K562 (cell line): ENCODE data around the gene CALML3. TPM values are rescaled to one million over a fixed set of nuclear protein-coding genes. Genes with fewer than 3 reads are reported as not detected.

ENCODE experiments used
- ATAC-seq: fragments of 200-7000 bp; cut with Tn5 transposase; 3 replicates; pipeline ENCODE4 v1.9.1; 2020; ENCODE audit warnings: moderate library complexity
- BruUV-seq: library from RNA; stranded (reverse); fragments of 400-500 nt; replicated peaks from 2 replicates; lab custom pipeline; 2021; lab: Mats Ljungman, UMichigan
- CTCF ChIA-PET: fragments of 300-600 bp; formaldehyde crosslinking; extraction: SDS; loops from one replicate; lab custom pipeline; 2021; ENCODE audit warnings: low intra/inter-chr PET ratio; lab: Yijun Ruan, JAX
- POLR2A ChIA-PET: fragments of 300-600, 350-650 bp; sonication (Branson Sonifier 250); formaldehyde crosslinking; extraction: SDS; loops from one replicate; lab custom pipeline; 2021; ENCODE audit warnings: antibody characterized with exemption, inconsistent platforms; lab: Yijun Ruan, JAX
- DNase-seq, 4 experiments: peaks; one replicate each; pipeline versions ENCODE4 v3.0.0 to v3.0.0-alpha.2; 2011 to 2018; ENCODE audit warnings: low spot score in 3 of 4, mixed read lengths in 3 of 4; ENCODE audit errors: extremely low read depth in 1 of 4
- FAIRE-seq: peaks from 2 replicates; lab custom pipeline; 2011; peaks lifted over from hg19 to GRCh38; lab: Jason Lieb, UNC
- H2AFZ ChIP-seq: 2 replicates; pipeline ENCODE4 v1.6.0; 2011; ENCODE audit warnings: low read depth, low read length, control low read depth, inconsistent platforms
- H3K27ac ChIP-seq: fragments of 200-600 bp; 3 replicates; pipeline ENCODE4 v1.8.0; 2011; ENCODE audit warnings: low read depth, mild to moderate bottlenecking, control low read depth, inconsistent platforms, low read length, moderate library complexity, mixed read lengths; ENCODE audit errors: extremely low read depth
- H3K27me3 ChIP-seq, 2 experiments: fragments of 300-600 bp in 1 of 2; 2 replicates in 1 of 2; 3 replicates in 1 of 2; pipeline versions ENCODE4 v1.6.0 to v1.8.0; 2011; ENCODE audit warnings: inconsistent platforms in 2 of 2, low read length in 2 of 2, mild to moderate bottlenecking in 1 of 2, mixed read lengths in 1 of 2, moderate library complexity in 1 of 2; ENCODE audit not compliant: control insufficient read depth in 2 of 2, insufficient read depth in 2 of 2
- H3K36me3 ChIP-seq: fragments of 300-600 bp; 3 replicates; pipeline ENCODE4 v1.8.0; 2011; ENCODE audit warnings: mild to moderate bottlenecking, low read length, inconsistent platforms; ENCODE audit not compliant: control insufficient read depth, insufficient read depth
- H3K4me1 ChIP-seq, 2 experiments: fragments of 200-600 bp in 1 of 2; replicated peaks in 1 of 2; 2 replicates in 1 of 2; 3 replicates in 1 of 2; pipeline versions ENCODE4 v1.5.1 to v1.8.0; 2011; ENCODE audit warnings: inconsistent platforms in 2 of 2, low read length in 2 of 2, mild to moderate bottlenecking in 1 of 2, mixed read lengths in 1 of 2, moderate library complexity in 1 of 2; ENCODE audit not compliant: control insufficient read depth in 2 of 2, insufficient read depth in 2 of 2
- H3K4me2 ChIP-seq: 2 replicates; pipeline ENCODE4 v1.6.1; 2011; ENCODE audit warnings: low read length, control low read depth, inconsistent platforms, mixed read lengths; ENCODE audit not compliant: insufficient read depth
- H3K4me3 ChIP-seq: fragments of 200-600 bp; sonication (generic), shearing (Covaris generic); 2 replicates; pipeline ENCODE4 v1.5.1; 2016; ENCODE audit warnings: control low read depth, inconsistent platforms
- H3K79me2 ChIP-seq: fragments of 200-600 bp; 3 replicates; pipeline ENCODE4 v1.8.0; 2011; ENCODE audit warnings: low read length, inconsistent platforms; ENCODE audit not compliant: control insufficient read depth, insufficient read depth
- H3K9ac ChIP-seq, 2 experiments: 2 replicates each; pipeline versions ENCODE4 v1.6.0 to v1.6.1; 2011; ENCODE audit warnings: low read depth in 2 of 2, low read length in 2 of 2, control low read depth in 1 of 2, inconsistent platforms in 1 of 2, mild to moderate bottlenecking in 1 of 2, mixed read lengths in 1 of 2; ENCODE audit not compliant: insufficient read depth in 1 of 2
- H3K9me1 ChIP-seq: one replicate; pipeline ENCODE4 v1.6.0; 2011; ENCODE audit warnings: inconsistent platforms, mild to moderate bottlenecking, low read length, moderate library complexity; ENCODE audit not compliant: control insufficient read depth, insufficient read depth
- H3K9me3 ChIP-seq: replicated peaks from 2 replicates; pipeline ENCODE4 v1.5.1; 2011; ENCODE audit warnings: low read depth, low read length, inconsistent platforms; ENCODE audit not compliant: control insufficient read depth, insufficient read depth
- H4K20me1 ChIP-seq: replicated peaks from 2 replicates; pipeline ENCODE4 v1.6.1; 2011; ENCODE audit warnings: low read length, inconsistent platforms, mixed read lengths; ENCODE audit not compliant: control insufficient read depth, insufficient read depth
- CBFA2T3 ChIP-seq: fragments of 450-650 bp; IDR thresholded peaks from 2 replicates; pipeline ENCODE4 v1.6.1; 2017
- FOXP4 ChIP-seq: sonication (generic); formaldehyde crosslinking; IDR thresholded peaks from 2 replicates; pipeline ENCODE4 v1.8.0; 2022; ENCODE audit warnings: mild to moderate bottlenecking, missing genetic modification reagents, borderline replicate concordance
- KDM4B ChIP-seq, 2 experiments: fragments of 450-650 bp in 1 of 2; sonication (generic) in 1 of 2; IDR thresholded peaks; 2 replicates each; pipeline ENCODE4 v1.6.1; 2016 to 2017; ENCODE audit warnings: borderline replicate concordance in 2 of 2, antibody characterized with exemption in 1 of 2, low read depth in 1 of 2, mild to moderate bottlenecking in 1 of 2
- NR2C1 ChIP-seq, 2 experiments: fragments of 450-650 bp; IDR thresholded peaks; 2 replicates each; pipeline ENCODE4 v1.6.1; 2017; ENCODE audit warnings: mild to moderate bottlenecking in 2 of 2, antibody characterized with exemption in 1 of 2, inconsistent platforms in 1 of 2, missing compliant biosample characterization in 1 of 2, missing genetic modification characterization in 1 of 2
- REST ChIP-seq, 2 experiments: fragments of 450-650 bp; formaldehyde crosslinking in 1 of 2; IDR thresholded peaks; 2 replicates each; pipeline versions ENCODE4 v1.4.0 to v1.6.1; 2014 to 2020; ENCODE audit warnings: mild to moderate bottlenecking in 2 of 2, borderline replicate concordance in 1 of 2, low read depth in 1 of 2
- TFE3 ChIP-seq: fragments of 450-650 bp; formaldehyde crosslinking; IDR thresholded peaks from 2 replicates; pipeline ENCODE4 v1.4.0; 2020; ENCODE audit warnings: mild to moderate bottlenecking, mixed read lengths
- WGBS: fragments of 100-300 bp; shearing (Covaris generic); methylation state at CpG from one replicate; pipeline ENCODE4 v1.1.6; 2016; ENCODE audit warnings: low coverage, mixed read lengths; ENCODE audit not compliant: insufficient coverage; ENCODE audit errors: missing lambda C conversion rate; 5-methylcytosine and 5-hydroxymethylcytosine counted together
- in situ Hi-C: fragments of 300-500 bp; cut with MboI; formaldehyde crosslinking; loops from 4 replicates; pipeline ENCODE4 v1.15.0; 2018; ENCODE audit warnings: inconsistent platforms, mixed read lengths
- intact Hi-C: fragments of 100-400 bp; cut with micrococcal nuclease; formaldehyde crosslinking; loops from 2 replicates; pipeline ENCODE4 v1.14.2; 2022
- polyA plus RNA-seq, 8 experiments: library from polyadenylated mRNA; depleted of rRNA in 4 of 8; stranded (reverse) in 5 of 8; unstranded in 3 of 8; fragments of >200 nt; fragmentation: Nextera tagmentation in 2 of 8; fragmentation: Illumina TruSeq in 1 of 8; extraction: Ambion mirVana in 2 of 8; extraction: Trizol in 1 of 8; gene quantifications; 2 replicates each; pipeline versions ENCODE4 v1.2.1 to v1.2.3, GENCODE V29; 2011 to 2014; ENCODE audit warnings: inconsistent platforms in 1 of 8, missing spikeins in 1 of 8
- total RNA-seq, 7 experiments: library from RNA; depleted of rRNA in 6 of 7; stranded (reverse); fragments of >200 nt in 6 of 7; fragmentation: Illumina TruSeq in 2 of 7; extraction: Trizol in 2 of 7; gene quantifications; 2 replicates each; pipeline versions ENCODE4 v1.2.1 to v1.2.3, GENCODE V29; 2011 to 2021; ENCODE audit warnings: low replicate concordance in 1 of 7

CALML3 gene
- total and polyA plus RNA-seq, 9 of the 15 experiments (the other 6 are each of a cell fraction or from before 2014, with no cell fraction given), result not detected

- no TSS peak for BruUV-seq
- no peaks in the 10 kb centered on the region for H3K79me2 ChIP-seq
- ATAC-seq (no peak), DNase-seq (peak in 1 of 4 experiments; percentile 47), FAIRE-seq (no peak)
- H4K20me1 ChIP-seq, result no peaks in the 10 kb centered on the region
- no peaks in the 10 kb centered on the region for H3K27me3 ChIP-seq
- H3K9ac ChIP-seq, result peak overlapping the region in 1 of 2 experiments; percentile 61; a peak in 2 of 4 replicates
- no peak overlapping the region for H3K27ac ChIP-seq
- WGBS, result 71% methylated on average over 17 of the region's 17 CpGs
- no peaks in the 10 kb centered on the region for H3K9me1 ChIP-seq
- intact Hi-C loops (no loop called here), in situ Hi-C loops (no loop called here)
- no peak overlapping the region; the same call in 1 of the 2 replicates for H3K4me2 ChIP-seq
- peak overlapping the region; percentile 5; the same call in 1 of the 2 replicates for H2AFZ ChIP-seq
- H3K4me1 ChIP-seq, result peaks cover 66 to 74% of the 10 kb centered on the region in 2 experiments
- H3K9me3 ChIP-seq, result no peaks in the 10 kb centered on the region
- CTCF ChIA-PET, result no interaction called here
- POLR2A ChIA-PET, result interaction anchor here (0.6 kb wide), 1 partner anchor 58 kb away, joined by 3 read pairs; no protein-coding TSS in a partner anchor
- no peaks in the 10 kb centered on the region for H3K36me3 ChIP-seq
- no peak overlapping the region for H3K4me3 ChIP-seq
- TF ChIP-seq NR2C1 (IDR thresholded peaks at IDR 0.05) (no peak), NR2C1 (tag; IDR thresholded peaks at IDR 0.05) (0 out of 2 replicates have a peak, but pooled peaks have one; percentile 20), TFE3 (CRISPR knock-in tag) (no peak), FOXP4 (CRISPR knock-in tag) (no peak), KDM4B (IDR thresholded peaks at IDR 0.05; ENCODE audit: borderline replicate concordance in 2 of 2, low read depth in 1 of 2) (no peak), CBFA2T3 (no peak), REST (IDR thresholded peaks at IDR 0.05; ENCODE audit: borderline replicate concordance) (peak; percentile 79), REST (CRISPR knock-in tag; IDR thresholded peaks at IDR 0.05; ENCODE audit: low read depth) (no peak)
These were observed 26.1 kb downstream of the CALML3 start for GRCh38 chr10:5550621-5551530.
